Measurements from ENCODE around the gene ARHGEF28.

ARHGEF28 gene

DNA sequence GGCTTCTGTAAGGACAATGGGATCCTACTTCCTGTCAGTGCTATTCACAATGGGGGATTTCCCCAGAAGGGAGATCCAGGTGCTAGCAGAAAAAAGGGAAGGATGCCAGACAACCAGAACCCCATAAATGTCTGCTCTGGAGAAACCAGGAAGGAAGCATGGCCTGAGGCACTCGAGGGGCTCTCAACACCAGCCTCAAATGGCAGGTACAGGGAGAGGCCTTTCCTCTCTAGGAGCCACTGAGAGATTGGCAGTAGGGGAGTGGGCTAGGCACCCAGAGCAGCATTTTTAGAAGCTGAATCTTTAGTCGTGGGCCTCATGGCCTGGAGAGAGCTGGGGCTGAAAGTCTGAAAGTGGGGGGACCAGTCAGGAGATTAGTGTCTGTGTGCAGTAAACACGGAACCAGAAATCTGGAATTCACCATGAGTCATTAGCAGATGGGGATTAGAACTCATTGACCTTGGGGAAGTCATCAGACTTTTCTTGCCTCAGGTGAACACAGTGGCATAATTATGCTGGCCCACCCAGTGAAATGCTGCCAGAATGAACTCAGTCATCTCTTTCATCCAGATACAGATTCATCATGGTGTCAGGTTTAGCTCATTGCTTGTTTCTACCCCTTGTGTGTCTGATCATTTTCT, 28.3 kb downstream of the ARHGEF28 start:
- no peak for DNase-seq (ENCODE audit: low read depth)

DNA sequence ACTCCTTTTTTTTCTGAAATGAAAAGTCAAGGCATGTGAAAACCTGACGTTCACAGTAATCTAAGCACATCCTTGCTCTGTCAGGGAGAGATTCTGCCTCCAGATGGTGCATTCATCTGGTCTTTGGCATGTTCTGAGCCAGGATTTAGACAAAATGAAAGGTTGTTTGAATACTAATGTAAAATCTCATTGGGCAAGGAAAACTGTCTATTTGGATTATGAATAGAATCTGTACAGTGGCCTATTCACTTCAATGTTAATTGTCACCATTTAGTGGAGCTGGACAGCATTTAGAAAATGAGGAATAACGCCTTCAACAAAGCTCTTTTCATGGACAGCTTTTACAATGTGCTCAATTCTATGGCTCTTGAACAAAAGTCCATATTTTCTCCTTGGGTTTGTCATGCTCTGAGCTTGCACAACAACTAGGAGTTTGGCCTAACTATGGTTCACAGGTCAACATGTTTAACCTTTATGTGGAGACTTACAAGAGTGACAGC, 28.9 kb downstream of the ARHGEF28 start:
- DNase-seq (ENCODE audit: low read depth) = no peak

DNA sequence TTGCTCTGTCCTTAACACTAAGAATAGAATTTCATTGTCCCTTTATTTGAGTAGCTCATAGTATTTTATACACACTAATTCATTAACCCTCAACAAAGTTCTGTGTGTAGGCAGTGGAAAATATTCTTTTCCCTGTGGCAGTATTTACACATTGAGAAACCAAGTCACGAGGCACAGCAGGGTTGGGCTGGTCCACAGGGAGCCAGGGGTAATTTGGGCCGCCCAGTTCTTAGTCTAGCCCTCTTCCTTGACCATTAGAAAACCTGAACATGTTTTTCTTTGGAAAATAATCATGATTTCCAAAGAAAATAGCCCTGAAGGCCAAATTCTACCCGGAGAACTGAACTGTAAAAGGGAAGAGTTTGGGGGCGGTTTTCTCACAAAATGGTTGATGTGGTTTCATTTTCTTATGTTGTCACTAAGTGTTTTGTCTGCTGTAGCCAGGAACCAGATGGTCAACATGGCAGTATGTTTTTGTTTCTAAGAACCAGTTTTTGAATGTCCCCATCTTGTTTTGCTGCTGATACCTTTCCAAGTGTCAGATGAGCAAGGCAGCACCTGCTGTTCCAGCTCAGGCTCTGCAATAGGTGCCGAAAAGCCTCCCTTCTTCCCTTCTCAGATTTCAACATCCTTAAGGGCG, 29.6 kb downstream of the ARHGEF28 start:
- no peak for DNase-seq (ENCODE audit: low read depth)

DNA sequence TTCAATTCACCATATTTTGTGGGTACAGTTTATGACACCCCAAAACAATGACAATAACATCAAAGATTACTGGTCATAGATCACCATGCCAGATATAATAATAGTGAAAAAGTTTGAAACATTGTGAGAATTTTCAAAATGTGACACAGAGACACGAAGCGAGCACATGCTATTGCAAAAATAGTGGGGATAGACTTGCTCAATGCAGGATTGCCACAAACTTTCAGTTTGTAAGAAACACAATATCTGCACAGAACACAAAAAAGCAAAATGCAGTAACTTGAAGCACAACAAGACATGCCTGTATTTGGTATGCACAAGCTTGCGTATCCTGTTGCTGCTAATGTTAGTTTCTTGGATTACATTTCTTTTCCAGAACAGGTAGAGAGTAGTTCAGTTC, 35.8 kb downstream of the ARHGEF28 start:
- no peak for DNase-seq (ENCODE audit: low read depth)

DNA sequence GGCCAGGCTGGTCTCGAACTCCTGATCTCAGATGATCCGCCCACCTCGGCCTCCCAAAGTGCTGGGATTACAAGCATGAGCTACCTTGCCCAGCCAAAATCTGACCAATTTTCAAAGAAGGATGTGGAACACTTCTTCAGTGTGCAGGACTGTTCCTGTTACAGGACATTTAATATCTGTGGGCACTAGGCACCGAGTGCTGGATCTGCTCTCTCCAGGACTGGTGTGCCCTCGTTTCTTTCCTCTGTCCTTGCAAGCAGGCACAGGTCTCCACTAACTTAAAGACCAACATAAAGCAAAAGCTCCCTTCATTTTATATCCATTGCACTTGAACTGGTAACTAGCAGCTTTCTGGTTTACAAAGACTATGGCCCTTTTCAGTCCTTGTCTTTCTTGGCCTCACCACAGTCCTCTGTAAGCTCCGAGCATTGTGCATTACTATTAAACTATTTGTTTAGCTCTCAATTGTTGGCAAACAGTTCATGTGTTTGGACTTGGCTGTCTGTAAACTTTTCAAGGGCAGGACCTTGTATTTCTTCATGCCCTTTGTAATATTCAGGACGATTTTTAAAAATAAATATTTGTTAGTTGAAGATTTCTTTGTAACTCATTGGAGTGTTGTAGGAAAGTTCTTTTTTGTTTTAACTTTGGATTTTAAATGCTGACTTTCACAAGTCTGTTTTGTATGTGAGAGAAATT, 37.3 kb downstream of the ARHGEF28 start:
- no peak for DNase-seq (ENCODE audit: low read depth)

DNA sequence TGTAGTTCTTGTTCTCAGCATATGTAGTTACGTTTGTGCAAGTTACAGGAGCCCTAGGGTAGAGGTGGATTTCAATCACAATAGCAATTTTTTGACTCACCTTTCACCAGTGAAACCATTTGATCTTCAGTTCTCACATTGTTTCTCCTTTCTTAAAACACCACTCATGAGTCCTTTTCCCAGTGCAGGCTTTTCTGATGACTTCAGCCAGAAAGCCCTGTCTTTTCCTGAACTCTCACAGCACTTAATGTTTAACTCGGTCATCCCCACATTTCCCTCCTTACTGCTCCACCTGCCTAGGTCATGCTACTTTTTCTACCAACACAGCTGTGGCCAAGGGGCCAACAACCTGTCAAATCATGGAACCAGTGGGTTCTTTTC, 37.9 kb downstream of the ARHGEF28 start:
- no peak for DNase-seq (ENCODE audit: low read depth)

DNA sequence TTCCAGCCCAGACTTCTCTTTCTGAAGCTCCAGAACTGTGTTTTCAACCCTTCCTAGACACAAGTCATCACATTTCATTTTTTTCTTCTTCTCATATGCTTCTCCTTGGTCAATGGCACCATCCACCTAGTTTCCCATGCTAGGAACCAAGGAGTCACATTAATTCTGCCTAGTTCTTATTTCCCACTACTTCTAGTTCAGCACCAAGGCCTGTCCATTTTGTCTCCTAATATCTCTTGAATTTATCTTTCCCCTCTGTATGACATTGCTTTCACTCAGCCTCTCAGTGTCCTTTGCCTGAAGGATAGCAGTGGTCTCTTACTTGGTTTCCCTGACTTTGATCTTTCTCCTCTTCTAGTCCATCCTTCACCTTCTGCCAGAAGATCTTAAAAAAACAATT, 38.8 kb downstream of the ARHGEF28 start:
- DNase-seq (ENCODE audit: low read depth) = no peak

DNA sequence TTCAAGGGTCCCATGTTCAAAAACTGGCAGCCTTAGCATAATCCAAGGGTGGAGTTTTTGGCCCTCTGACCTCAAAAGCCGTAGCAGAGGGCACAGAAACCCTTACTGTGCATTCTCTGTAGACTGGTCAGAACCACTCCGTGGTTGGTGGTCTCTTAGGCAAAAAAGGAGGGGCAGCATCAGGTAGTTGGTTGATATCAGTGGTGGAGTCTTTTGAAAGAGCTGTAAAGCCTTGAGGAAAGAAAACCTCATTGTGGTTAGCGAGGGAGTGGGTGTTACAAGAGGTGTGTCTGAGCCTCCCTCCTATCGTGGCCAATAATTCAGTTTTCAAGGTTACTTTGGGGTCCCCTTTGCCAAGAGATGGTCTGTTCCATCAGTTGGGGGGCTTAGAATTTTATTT, 40.9 kb downstream of the ARHGEF28 start:
- DNase-seq (ENCODE audit: low read depth) = no peak

DNA sequence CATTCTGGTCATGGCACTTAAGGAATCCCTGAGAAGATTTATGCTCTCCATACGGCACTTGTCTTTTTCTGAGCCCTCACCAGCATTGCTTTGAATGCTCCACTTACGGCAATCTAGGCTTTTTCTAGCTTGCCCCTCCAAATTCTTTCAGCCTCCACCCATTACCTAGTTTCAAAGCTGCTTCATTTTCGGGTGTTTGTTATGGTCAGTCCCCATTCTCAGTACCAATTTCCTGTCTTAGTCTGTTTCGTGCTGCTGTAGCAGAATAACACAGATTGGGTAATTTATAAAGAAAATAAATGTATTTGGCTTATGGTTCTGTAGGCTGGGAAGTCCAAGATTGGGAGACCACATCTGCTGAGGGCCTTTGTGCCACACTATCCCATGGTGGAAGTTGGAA, 42.0 kb downstream of the ARHGEF28 start:
- no peak for DNase-seq (ENCODE audit: low read depth)

DNA sequence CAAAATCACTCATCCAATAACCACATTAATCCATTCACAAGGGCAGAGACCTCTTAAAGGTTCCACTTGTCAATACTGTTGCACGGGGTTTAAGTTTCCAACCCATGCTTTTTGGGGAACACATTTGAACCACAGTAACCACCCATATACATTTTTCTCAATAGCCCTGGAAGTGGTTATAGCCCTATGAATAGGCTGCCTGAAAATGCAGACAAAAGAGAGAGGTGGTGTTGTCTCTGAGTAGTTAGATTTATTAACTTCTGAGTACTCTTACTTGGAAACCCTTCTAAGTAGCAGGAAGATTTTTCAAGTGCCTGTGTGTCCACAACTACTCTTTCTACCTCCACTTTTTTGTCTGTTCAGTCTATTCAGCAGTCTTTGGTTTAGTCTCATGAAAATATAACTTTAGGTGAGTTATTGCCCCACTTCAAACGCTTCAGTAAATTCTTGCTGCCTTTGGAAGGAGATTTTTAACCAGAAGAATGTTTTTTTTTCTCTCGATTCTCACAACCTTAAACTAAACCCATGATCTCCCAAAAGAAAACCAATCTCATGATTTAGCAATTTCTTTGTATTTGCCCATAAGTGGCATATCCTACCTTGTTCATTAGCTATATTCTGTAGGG, 42.6 kb downstream of the ARHGEF28 start:
- no peak for DNase-seq (ENCODE audit: low read depth)

DNA sequence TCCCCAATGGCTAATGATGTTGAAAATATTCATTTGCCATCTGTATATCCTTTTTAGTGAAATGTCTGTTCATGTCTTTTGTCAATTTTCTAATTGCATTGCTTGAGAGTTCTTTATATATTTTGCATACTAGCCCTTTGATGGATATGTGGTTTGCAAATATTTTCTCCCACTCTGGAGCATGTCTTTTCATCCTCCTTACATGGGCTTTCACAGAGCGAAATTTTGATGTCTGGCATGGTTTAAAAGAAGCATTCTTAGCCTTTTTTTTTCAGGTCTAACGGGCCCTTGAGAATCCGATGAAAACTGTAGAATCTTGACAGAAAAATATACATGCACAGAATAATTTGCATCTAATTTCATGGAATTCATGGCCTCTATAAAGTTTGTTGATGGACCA, 44.7 kb downstream of the ARHGEF28 start:
- DNase-seq (ENCODE audit: low read depth) = no peak

DNA sequence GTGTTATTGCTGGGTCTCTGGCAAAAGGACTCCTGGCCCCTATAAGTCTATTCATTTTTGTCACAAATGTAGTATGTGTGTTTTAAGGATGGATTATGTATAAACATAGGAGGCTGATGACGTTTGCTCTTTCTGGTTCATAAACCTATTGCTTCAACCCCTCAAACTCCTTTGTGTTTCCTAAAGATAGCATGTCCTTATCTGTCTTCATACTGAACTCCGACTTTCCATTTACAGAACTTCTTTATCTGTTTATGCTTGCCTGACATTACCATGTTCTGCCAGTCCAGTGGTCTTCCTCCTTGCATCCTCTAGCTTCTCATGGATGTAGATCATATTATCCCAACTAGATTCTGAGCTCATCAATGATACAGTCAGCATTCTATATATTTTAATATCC, 46.1 kb downstream of the ARHGEF28 start:
- no peak for DNase-seq (ENCODE audit: low read depth)

DNA sequence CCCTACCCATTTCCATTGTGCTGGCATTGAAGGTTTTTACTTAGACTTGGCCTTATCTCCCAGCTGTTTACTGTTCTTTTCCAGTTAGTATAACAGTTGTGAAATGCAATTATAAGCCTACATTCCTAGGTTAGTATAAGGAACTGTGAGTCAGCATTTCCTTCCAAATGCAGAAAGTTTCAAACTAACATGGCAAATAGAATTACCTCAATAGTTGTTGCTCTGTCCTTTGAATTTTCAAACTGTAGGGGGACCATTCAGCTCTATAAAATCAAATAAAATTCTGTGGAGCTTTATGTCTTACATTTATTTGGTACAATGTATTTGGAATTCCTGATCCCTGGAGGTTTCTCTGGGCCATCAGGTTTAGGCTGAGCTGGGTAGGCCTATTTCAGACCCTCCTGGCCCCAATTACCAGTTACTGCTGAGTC, 47.2 kb downstream of the ARHGEF28 start:
- DNase-seq (ENCODE audit: low read depth) = no peak

DNA sequence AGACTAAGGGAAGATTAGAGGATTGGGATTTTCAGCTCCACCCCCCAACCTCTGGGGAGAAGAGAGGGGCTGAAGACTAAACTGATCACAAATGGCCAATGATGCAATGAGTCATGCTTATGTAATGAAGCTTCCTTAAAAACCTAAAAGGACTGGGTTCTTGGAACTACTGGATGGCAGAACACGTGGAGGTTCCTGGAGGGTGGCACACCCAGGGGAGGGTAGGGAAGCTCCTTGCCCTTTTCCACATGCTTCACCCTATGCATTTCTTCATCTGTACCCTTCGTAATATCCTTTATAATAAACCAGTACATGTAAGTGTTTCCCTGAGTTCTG, 48.6 kb downstream of the ARHGEF28 start:
- no peak for DNase-seq (ENCODE audit: low read depth)

DNA sequence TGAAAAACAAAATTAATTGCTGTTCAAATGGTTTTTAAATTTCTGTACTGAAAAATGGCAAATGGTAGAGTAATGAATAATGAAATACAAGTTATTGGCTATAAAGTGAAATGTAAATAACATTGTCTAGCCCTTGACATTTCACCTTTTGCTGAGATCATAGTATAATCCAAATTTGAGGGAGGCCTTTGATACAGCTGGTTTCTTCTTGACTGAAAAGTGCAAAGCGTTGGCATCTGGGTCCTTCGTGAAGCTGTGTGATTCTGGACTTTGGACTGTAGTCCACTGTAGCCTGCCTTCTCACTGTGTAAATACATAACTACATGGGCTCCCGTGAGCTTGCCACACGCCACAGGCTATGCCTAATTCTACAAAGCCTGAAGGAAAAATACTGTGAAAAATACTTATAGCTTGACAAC, 52.3 kb downstream of the ARHGEF28 start:
- DNase-seq (ENCODE audit: low read depth) = no peak

DNA sequence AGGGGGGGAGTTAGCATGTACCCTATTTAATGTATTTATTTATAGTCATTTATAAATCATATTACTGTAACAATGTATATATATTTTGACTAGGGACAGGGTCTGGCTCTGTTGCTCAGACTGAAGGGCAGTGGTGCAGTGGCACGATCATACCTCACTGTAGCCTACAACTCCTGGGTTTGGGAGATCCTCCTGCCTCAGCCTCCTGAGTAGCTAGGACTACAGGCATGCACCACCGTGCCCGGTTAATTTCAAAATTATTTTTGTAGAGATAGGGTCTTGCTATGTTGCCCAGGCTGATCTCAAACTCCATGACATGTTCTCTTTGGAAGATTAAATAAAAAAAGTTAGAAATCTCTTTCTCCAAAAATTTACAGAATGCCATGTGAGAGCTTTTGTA, 52.8 kb downstream of the ARHGEF28 start:
- DNase-seq (ENCODE audit: low read depth) = no peak

DNA sequence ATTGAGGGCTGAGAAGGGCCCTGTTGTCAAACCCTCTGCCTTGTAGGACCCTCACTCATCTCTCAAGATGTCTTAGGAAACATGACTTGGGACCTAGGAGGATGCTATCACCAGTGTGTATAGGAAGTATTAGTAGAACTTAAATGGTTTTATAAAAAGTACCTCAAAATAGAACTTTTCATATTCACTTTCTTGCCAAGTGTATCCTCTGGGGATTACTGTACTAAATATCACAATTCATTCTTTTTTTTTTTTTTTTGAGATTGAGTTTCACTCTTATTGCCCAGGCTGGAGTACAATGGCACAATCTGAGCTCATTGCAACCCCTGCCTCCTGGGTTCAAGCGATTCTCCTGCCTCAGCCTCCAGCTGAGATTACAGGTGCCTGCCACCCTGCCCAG, 56.2 kb downstream of the ARHGEF28 start:
- DNase-seq (ENCODE audit: low read depth) = no peak

DNA sequence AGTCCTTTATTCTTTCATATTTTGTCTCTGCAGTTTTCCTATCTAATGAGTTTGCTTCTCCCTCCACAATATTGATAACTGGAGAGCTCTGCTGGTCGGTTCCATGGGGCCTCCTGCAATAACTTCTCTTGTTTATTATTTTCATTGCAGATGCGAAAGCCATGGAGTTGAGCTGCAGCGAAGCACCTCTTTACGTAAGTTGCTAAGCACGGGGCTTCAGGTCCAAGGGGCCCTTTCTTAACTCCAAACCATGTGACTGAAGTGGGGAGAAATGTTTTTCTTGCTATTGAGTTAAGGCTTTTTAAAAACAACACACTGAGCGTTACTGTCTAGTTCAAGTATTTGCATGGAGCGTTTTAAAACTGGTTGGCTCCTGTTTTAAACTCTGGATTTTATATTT, 58.7 kb downstream of the ARHGEF28 start:
- no peak for DNase-seq (ENCODE audit: low read depth)

DNA sequence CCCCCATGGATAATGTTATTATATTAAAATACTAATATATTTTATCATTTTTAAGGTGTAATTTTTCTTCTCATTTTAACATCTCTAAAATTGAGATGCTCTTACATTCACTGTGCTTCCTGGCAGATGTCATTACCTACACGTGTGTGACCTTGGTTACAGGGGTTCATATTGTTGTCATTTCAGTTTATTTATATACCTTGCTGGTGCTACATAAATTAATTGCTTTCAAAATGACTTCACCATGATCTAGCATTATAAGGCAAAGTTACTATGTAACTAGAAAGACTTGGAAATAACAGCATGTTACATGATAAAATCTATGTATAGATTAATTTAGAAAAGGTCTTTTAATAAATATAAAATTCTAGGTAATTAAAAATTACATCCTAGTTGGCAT, 60.9 kb downstream of the ARHGEF28 start:
- no peak for DNase-seq (ENCODE audit: low read depth)

DNA sequence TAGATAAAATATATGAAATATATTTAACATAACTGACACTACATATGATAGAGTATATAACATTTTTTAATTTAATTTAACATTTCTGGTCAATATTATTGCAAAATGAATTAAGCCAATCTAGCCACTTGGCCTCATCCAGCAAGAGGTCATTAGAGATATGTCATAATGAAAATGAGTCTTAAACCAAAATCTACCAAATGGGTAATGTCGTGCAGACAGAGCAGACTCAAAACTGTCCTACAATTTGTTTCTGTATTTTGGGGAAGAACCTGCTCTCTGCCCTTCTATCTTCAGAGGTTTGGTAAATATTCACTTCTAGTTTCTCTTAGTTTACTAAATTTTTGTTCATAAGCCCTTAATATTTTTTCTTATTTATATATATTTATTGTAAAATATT, 61.4 kb downstream of the ARHGEF28 start:
- DNase-seq (ENCODE audit: low read depth) = no peak

DNA sequence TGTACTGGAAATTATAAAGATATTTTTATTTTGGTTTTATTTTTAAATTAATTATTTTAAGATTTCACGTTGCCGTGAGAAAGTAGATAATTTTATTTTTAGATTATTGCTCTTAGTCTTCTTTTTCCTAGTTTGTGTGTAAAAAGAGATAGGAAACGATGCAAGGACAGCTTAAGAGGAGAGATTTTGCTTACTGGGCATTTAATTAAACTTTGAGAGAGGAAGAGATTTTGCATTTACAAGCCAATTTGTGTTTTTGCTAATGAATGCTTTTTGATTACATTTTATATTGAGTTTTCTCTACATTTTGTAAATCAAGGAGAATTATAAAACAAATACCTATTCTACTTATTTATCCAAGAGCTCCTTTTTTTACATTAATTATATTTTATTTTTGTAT, 64.0 kb downstream of the ARHGEF28 start:
- DNase-seq (ENCODE audit: low read depth) = no peak

DNA sequence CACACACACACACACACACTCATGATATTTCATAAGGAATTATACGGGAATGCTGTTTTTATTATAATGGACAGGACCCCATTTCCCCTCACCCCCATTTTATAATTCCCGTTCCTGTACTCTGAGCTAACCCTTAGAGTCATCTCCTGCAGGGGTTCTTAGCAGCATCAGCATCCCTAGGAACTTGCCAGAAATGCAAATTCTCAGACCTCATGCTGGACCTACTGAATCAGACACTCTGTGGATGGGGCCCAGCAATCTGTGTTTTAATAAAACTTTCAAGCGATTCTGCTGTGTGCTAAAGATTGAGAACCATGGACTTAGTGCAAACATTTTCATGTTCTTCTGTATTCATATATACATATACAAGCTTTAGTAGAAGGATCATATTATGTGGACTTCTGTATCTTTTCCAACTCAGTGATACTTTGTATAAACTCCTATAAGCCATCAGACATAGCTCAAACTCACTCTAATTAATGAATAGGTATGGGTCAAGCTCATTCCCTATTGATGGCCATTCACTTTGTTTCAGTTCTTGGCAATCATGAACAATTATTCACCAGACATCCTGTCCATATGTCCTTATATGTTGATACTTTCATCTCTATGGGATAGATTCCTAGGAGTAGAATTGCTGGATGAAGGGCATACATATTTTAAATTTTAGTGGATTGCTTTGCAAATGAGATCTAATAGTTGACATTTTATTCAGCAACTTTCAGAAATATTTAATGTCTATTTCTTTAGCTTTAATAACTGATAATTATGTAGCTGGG, 65.5 kb downstream of the ARHGEF28 start:
- no peak for DNase-seq (ENCODE audit: low read depth)
